HepG2 (cell line): ENCODE data around the gene APBB1. TPM values are rescaled to one million over a fixed set of nuclear protein-coding genes. Genes with fewer than 3 reads are reported as not detected.

Experiments
- ATAC-seq: fragments of 200-7000 bp; cut with Tn5 transposase; 3 replicates; pipeline ENCODE4 v1.9.1; 2020; ENCODE audit warnings: mild to moderate bottlenecking, moderate library complexity
- BruUV-seq: library from RNA; stranded (reverse); fragments of 400-500 nt; replicated peaks from 2 replicates; lab custom pipeline; 2021; lab: Mats Ljungman, UMichigan
- CTCF ChIA-PET: fragments of 300-600 bp; formaldehyde crosslinking; extraction: SDS; loops from one replicate; lab custom pipeline; 2021; ENCODE audit warnings: low total read pairs, inconsistent platforms, low intra/inter-chr PET ratio; lab: Yijun Ruan, JAX
- POLR2A ChIA-PET: fragments of 350-600 bp; sonication (Branson Sonifier 250); formaldehyde crosslinking; loops from one replicate; lab custom pipeline; 2020; ENCODE audit warnings: antibody characterized with exemption, inconsistent platforms; lab: Yijun Ruan, JAX
- DNase-seq: peaks from one replicate; pipeline ENCODE4 v3.0.0-alpha.2; 2015; ENCODE audit warnings: low spot score
- FAIRE-seq: peaks from 3 replicates; lab custom pipeline; 2011; peaks lifted over from hg19 to GRCh38; lab: Jason Lieb, UNC
- H2AFZ ChIP-seq: one replicate; pipeline ENCODE4 v1.6.1; 2011; ENCODE audit warnings: low read length, inconsistent platforms
- H3K27ac ChIP-seq: fragments of 300-600 bp; 3 replicates; pipeline ENCODE4 v1.8.0; 2011; ENCODE audit warnings: mixed run types, mild to moderate bottlenecking, mixed read lengths, low read length, inconsistent platforms; ENCODE audit not compliant: insufficient read depth; ENCODE audit errors: extremely low read length
- H3K27me3 ChIP-seq, 2 experiments: fragments of 200-600 bp in 1 of 2; 2 replicates in 1 of 2; 3 replicates in 1 of 2; pipeline versions ENCODE4 v1.6.0 to v1.8.0; 2011; ENCODE audit warnings: low read length in 2 of 2, mild to moderate bottlenecking in 2 of 2, moderate library complexity in 2 of 2, inconsistent platforms in 1 of 2; ENCODE audit not compliant: insufficient read depth in 2 of 2, control insufficient read depth in 1 of 2
- H3K36me3 ChIP-seq, 2 experiments: fragments of 200-600 bp in 1 of 2; replicated peaks in 1 of 2; 2 replicates in 1 of 2; 3 replicates in 1 of 2; pipeline versions ENCODE4 v1.5.1 to v1.8.0; 2011; ENCODE audit warnings: low read length in 2 of 2, inconsistent platforms in 1 of 2; ENCODE audit not compliant: insufficient read depth in 2 of 2, control insufficient read depth in 1 of 2
- H3K4me1 ChIP-seq: 2 replicates; pipeline ENCODE4 v1.5.1; 2012; ENCODE audit warnings: low read length, inconsistent platforms; ENCODE audit not compliant: insufficient read depth
- H3K4me2 ChIP-seq: 2 replicates; pipeline ENCODE4 v1.6.0; 2011; ENCODE audit warnings: low read depth, low read length, inconsistent platforms
- H3K4me3 ChIP-seq, 3 experiments: fragments of 200-600 bp in 1 of 3; sonication (generic), shearing (Covaris generic) in 1 of 3; replicated peaks in 1 of 3; 2 replicates each; pipeline ENCODE4 v1.5.1; 2011 to 2016; ENCODE audit warnings: low read length in 3 of 3, inconsistent platforms in 2 of 3, low read depth in 2 of 3, mild to moderate bottlenecking in 2 of 3, control low read depth in 1 of 3, mixed read lengths in 1 of 3; ENCODE audit not compliant: insufficient read depth in 1 of 3
- H3K79me2 ChIP-seq: one replicate; pipeline ENCODE4 v1.6.1; 2011; ENCODE audit warnings: low read length, inconsistent platforms; ENCODE audit not compliant: insufficient read depth
- H3K9ac ChIP-seq: 2 replicates; pipeline ENCODE4 v1.6.0; 2011; ENCODE audit warnings: mild to moderate bottlenecking, low read depth, low read length, inconsistent platforms; ENCODE audit not compliant: insufficient read depth
- H3K9me3 ChIP-seq: 2 replicates; pipeline ENCODE4 v1.5.1; 2012; ENCODE audit warnings: mild to moderate bottlenecking, low read length
- H4K20me1 ChIP-seq: 2 replicates; pipeline ENCODE4 v1.6.0; 2011; ENCODE audit warnings: inconsistent platforms, mild to moderate bottlenecking, low read length, moderate library complexity; ENCODE audit not compliant: insufficient read depth
- ARID2 ChIP-seq: sonication (generic); formaldehyde crosslinking; IDR thresholded peaks from 2 replicates; pipeline ENCODE4 v1.8.1; 2022; ENCODE audit warnings: mild to moderate bottlenecking, missing genetic modification reagents, borderline replicate concordance
- ETV5 ChIP-seq: IDR thresholded peaks from 2 replicates; pipeline ENCODE4 v1.6.1; 2018; ENCODE audit warnings: missing biosample characterization, missing genetic modification reagents, inconsistent platforms, borderline replicate concordance
- GATAD1 ChIP-seq: IDR thresholded peaks from 2 replicates; pipeline ENCODE4 v1.6.1; 2016; ENCODE audit warnings: missing genetic modification reagents, missing compliant biosample characterization
- KDM2A ChIP-seq: sonication (generic); formaldehyde crosslinking; IDR thresholded peaks from 2 replicates; pipeline ENCODE4 v1.4.0; 2020; ENCODE audit warnings: low read depth, missing genetic modification reagents, borderline replicate concordance
- RFX5 ChIP-seq: IDR thresholded peaks from 2 replicates; pipeline ENCODE4 v1.6.1; 2011; ENCODE audit warnings: low read depth, low read length, improper control_type of control experiment
- SIN3B ChIP-seq: fragments of 150-350 bp; IDR thresholded peaks from 2 replicates; pipeline ENCODE4 v1.6.1; 2014; ENCODE audit warnings: low read length
- SP5 ChIP-seq: IDR thresholded peaks from 2 replicates; pipeline ENCODE4 v1.6.1; 2016; ENCODE audit warnings: low read depth, borderline replicate concordance
- TAF15 ChIP-seq: fragments of 200-400 bp; formaldehyde crosslinking; IDR thresholded peaks from one replicate; pipeline ENCODE4 v1.6.1; 2018; ENCODE audit warnings: mild to moderate bottlenecking, low read depth, low read length; ENCODE audit not compliant: poor library complexity, severe bottlenecking
- ZMYM2 ChIP-seq: sonication (generic); formaldehyde crosslinking; IDR thresholded peaks from 2 replicates; pipeline ENCODE4 v1.8.0; 2022; ENCODE audit warnings: mild to moderate bottlenecking, missing genetic modification reagents
- ZNF512B ChIP-seq: sonication (generic); formaldehyde crosslinking; IDR thresholded peaks from 2 replicates; pipeline ENCODE4 v1.5.1; 2020; ENCODE audit warnings: missing genetic modification reagents, mild to moderate bottlenecking, borderline replicate concordance
- ZNF614 ChIP-seq: IDR thresholded peaks from 2 replicates; pipeline ENCODE4 v1.6.1; 2018; ENCODE audit warnings: missing biosample characterization, missing genetic modification reagents, inconsistent platforms, borderline replicate concordance
- WGBS: methylation state at CpG from one replicate; pipeline ENCODE4 v1.1.6; 2017; ENCODE audit warnings: low lambda C conversion rate; 5-methylcytosine and 5-hydroxymethylcytosine counted together
- in situ Hi-C: cut with HindIII; loops from 2 replicates; pipeline ENCODE4 v1.10.0; 2017; ENCODE audit warnings: low pct_unique_long_range_greater_than_20kb; ENCODE audit not compliant: extremely low pct_ligation_motif_present
- intact Hi-C: fragments of 100-400 bp; cut with micrococcal nuclease; formaldehyde crosslinking; loops from one replicate; pipeline ENCODE4 v1.10.0; 2022; ENCODE audit not compliant: unreplicated experiment
- polyA plus RNA-seq, 8 experiments: library from polyadenylated mRNA; depleted of rRNA in 3 of 8; stranded (reverse) in 7 of 8; unstranded in 1 of 8; fragments of >200 nt; fragmentation: Illumina TruSeq in 4 of 8; extraction: Trizol in 4 of 8; gene quantifications; 2 replicates each; pipeline versions ENCODE4 v1.2.1 to v1.2.3, GENCODE V29; 2011 to 2016; ENCODE audit warnings: low read depth in 4 of 8, missing spikeins in 1 of 8, mixed read lengths in 1 of 8; ENCODE audit not compliant: insufficient read depth in 1 of 8
- total RNA-seq, 5 experiments: library from RNA; depleted of rRNA; stranded (reverse); fragments of >200 nt; fragmentation: Illumina TruSeq; extraction: Trizol; gene quantifications; 2 replicates each; pipeline ENCODE4 v1.2.3, GENCODE V29; 2016; ENCODE audit warnings: low read depth in 1 of 5

The APBB1 gene
- total and polyA plus RNA-seq, 2 of the 13 experiments (the other 11 are each of a cell fraction or from before 2014, with no cell fraction given), result 1.7 to 3.5 TPM

GRCh38 chr11:6351782-6352382 lies 67.0 kb downstream of the APBB1 start (continued):
- TF ChIP-seq ZNF512B (CRISPR knock-in tag) (no peak), ETV5 (CRISPR knock-in tag) (no peak), GATAD1 (no peak), SP5 (CRISPR knock-in tag) (no peak)

GRCh38 chr11:6350486-6350885 lies 68.4 kb downstream of the APBB1 start:
- POLR2A ChIA-PET, result no interaction called here
- Histone ChIP-seq H2AFZ (no peak overlapping the region), H3K9me3 (no peaks in the 10 kb centered on the region), H3K27me3 (no peaks in the 10 kb centered on the region), H3K36me3 (no peaks in the 10 kb centered on the region), H3K9ac (no peak overlapping the region), H3K4me2 (no peak overlapping the region), H4K20me1 (no peaks in the 10 kb centered on the region), H3K79me2 (no peaks in the 10 kb centered on the region), H3K27ac (no peak overlapping the region), H3K4me3 (no peak overlapping the region), H3K4me1 (peaks cover 20% of the 10 kb centered on the region)
- FAIRE-seq (no peak), DNase-seq (no peak), ATAC-seq (no peak)
- 28% methylated on average over 2 of the region's 2 CpGs for WGBS
- in situ Hi-C loops (loop anchor here (5.0 kb wide), 1 partner anchor 98 kb away; no protein-coding TSS in a partner anchor), intact Hi-C loops (loop anchor here (5.0 to 10.0 kb wide), 2 partner anchors 53 to 876 kb away; no protein-coding TSS in a partner anchor)
- CTCF ChIA-PET, result no interaction called here
- BruUV-seq, result no TSS peak
- no peak for TF ChIP-seq KDM2A (CRISPR knock-in tag)
- no peak for TF ChIP-seq RFX5
- no peak for TF ChIP-seq TAF15
- TF ChIP-seq ZMYM2 (CRISPR knock-in tag), result no peak
- no peak for TF ChIP-seq ZNF614 (CRISPR knock-in tag)
- no peak for TF ChIP-seq ARID2
- no peak for TF ChIP-seq SIN3B
